ENCODE measurements around the gene GTF2F2. TPM values are rescaled to one million over a fixed set of nuclear protein-coding genes. Genes with fewer than 3 reads are reported as not detected.
A peak's percentile ranks its signal among the peaks of the same experiment; 100 is the strongest.

Gene GTF2F2
- total and polyA plus RNA-seq, 8 donors: 15.5 to 26.7 (median 23.8) TPM

DNA sequence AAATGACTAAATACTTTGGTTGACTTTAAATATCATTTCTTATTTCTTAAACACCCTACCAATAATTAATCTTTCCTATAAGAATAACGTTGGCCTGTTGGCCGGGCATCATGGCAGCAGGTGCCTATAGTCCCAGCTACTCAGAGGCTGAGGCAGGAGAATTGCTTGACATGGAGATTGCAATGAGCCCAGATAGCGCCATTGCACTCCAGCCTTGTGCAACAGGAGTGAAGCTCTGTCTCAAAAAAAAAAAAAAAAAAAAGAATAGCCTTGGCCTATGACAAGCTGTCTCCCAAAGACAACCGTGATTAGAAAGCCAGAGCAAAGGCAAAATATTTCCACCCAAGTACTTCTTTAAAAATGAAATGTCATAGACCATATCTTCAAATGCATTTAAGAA is 105.1 kb downstream of the GTF2F2 start:
- TF ChIP-seq, protein P1, sequence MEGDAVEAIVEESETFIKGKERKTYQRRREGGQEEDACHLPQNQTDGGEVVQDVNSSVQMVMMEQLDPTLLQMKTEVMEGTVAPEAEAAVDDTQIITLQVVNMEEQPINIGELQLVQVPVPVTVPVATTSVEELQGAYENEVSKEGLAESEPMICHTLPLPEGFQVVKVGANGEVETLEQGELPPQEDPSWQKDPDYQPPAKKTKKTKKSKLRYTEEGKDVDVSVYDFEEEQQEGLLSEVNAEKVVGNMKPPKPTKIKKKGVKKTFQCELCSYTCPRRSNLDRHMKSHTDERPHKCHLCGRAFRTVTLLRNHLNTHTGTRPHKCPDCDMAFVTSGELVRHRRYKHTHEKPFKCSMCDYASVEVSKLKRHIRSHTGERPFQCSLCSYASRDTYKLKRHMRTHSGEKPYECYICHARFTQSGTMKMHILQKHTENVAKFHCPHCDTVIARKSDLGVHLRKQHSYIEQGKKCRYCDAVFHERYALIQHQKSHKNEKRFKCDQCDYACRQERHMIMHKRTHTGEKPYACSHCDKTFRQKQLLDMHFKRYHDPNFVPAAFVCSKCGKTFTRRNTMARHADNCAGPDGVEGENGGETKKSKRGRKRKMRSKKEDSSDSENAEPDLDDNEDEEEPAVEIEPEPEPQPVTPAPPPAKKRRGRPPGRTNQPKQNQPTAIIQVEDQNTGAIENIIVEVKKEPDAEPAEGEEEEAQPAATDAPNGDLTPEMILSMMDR (IDR thresholded peaks at IDR 0.05): no peak
- DNase-seq (no peak), ATAC-seq (no peak)
- H3K4me3 ChIP-seq: no peak overlapping the region
- no peak overlapping the region for H3K27ac ChIP-seq
- intact Hi-C loops (cut with DNase I): no loop called here
- no peaks in the 10 kb centered on the region for H3K27me3 ChIP-seq
- H3K9me3 ChIP-seq: no peaks in the 10 kb centered on the region
- H3K36me3 ChIP-seq: peaks cover 0 to 4% of the 10 kb centered on the region in 2 donors
- no peaks in the 10 kb centered on the region for H3K4me1 ChIP-seq

DNA sequence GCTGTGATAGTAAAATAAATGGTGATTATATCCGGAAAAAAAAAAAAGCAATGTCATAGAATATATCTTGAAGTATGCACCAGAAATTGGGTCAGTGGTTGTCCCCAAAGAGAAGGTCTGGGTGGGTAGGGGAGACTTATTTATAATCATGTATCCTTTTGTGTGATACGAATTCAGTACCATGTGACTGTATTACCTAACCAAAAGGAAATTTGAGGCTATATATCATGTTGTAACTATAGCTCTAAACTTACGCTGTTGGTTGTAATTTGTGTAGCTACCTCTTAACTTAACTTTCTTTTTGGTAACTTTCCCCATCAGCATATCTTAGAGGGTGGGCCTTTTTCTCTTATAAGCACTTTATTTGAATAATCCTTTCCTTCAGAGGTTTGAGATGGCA is 105.7 kb downstream of the GTF2F2 start:
- no peak for DNase-seq
- Histone ChIP-seq H3K4me3 (no peak overlapping the region), H3K4me1 (no peaks in the 10 kb centered on the region), H3K27me3 (no peaks in the 10 kb centered on the region), H3K27ac (no peak overlapping the region), H3K9me3 (no peaks in the 10 kb centered on the region), H3K36me3 (peaks cover 0 to 4% of the 10 kb centered on the region in 2 donors)
- intact Hi-C loops (cut with DNase I): no loop called here
- ATAC-seq: no peak
- TF ChIP-seq, protein P1 (IDR thresholded peaks at IDR 0.05): no peak

DNA sequence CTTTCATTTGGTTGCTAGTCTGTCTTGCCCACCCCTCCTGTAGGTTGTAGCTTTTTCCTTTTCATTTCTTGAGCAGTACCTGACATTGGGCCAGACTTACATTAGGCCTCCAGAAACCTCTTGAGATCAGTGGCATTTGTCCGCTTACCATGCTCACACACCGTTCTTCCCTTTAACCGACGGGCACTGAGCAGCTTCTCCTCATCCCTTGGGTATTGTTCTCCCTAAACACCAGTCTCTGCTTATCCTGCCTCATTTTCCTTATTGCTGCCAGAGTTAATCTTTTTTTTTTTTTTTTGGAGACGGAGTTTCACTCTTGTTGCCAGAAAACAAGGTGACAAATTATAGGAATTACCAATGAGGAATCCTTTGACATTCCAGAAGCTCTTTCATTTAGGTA is 107.7 kb downstream of the GTF2F2 start:
- intact Hi-C loops (cut with DNase I): no loop called here
- ATAC-seq (no peak), DNase-seq (no peak)
- Histone ChIP-seq H3K27me3 (no peaks in the 10 kb centered on the region), H3K4me3 (no peak overlapping the region), H3K27ac (no peak overlapping the region), H3K4me1 (peaks cover 0 to 6% of the 10 kb centered on the region in 2 donors), H3K36me3 (peaks cover 0 to 4% of the 10 kb centered on the region in 2 donors), H3K9me3 (no peaks in the 10 kb centered on the region)
- TF ChIP-seq, protein P1 (IDR thresholded peaks at IDR 0.05): no peak

DNA sequence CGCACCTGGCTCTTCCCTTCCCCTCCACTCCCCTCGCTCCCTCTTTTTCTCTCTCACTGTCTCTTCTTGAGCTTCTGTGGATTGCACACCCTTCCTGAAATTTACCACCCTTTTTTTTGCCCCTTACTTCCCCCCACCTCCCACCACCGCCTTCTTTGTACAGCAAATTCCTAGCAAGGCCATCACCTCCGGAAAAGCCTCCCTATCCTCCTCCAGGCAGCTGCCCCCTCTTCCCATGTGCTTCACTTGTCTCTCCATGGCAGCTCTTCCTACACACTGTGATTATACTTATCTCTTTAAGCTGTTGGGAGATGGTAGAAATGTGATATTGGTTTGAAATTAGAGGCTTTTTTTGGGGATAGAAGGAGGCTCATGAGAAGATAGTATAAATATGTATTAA is 108.9 kb downstream of the GTF2F2 start:
- DNase-seq: no peak
- TF ChIP-seq, protein P1 (IDR thresholded peaks at IDR 0.05): no peak
- no peak overlapping the region for H3K4me3 ChIP-seq
- H3K9me3 ChIP-seq: no peaks in the 10 kb centered on the region
- H3K4me1 ChIP-seq: peaks cover 0 to 6% of the 10 kb centered on the region in 2 donors
- ATAC-seq: no peak
- intact Hi-C loops (cut with DNase I): no loop called here
- no peak overlapping the region for H3K27ac ChIP-seq
- H3K27me3 ChIP-seq: no peaks in the 10 kb centered on the region
- peaks cover 0 to 4% of the 10 kb centered on the region in 2 donors for H3K36me3 ChIP-seq

DNA sequence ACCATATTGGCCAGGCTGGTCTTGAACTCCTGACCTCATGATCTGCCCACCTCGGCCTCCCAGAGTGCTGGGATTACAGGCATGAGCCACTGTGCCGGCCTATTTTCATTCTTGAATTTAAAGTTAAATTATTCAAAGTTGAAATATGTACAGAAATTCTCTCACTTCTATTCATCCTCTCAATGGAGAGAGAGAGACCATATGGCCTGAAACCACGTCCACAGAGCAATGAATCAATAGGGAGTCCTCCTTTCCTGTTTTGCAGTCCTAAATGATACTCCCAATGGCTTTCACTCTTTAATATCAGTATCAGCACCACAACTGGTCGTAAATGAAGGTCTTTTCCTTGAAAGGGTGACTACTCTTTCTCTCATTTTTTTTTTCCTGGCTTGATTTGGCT is 111.0 kb downstream of the GTF2F2 start:
- peak overlapping the region in 1 of 2 donors; percentile 58 for H3K27ac ChIP-seq
- no peaks in the 10 kb centered on the region for H3K27me3 ChIP-seq
- intact Hi-C loops (cut with DNase I): no loop called here
- H3K9me3 ChIP-seq: no peaks in the 10 kb centered on the region
- ATAC-seq (no peak), DNase-seq (no peak)
- H3K36me3 ChIP-seq: peaks cover 0 to 4% of the 10 kb centered on the region in 2 donors
- TF ChIP-seq, protein P1 (IDR thresholded peaks at IDR 0.05): no peak
- peaks cover 0 to 6% of the 10 kb centered on the region in 2 donors for H3K4me1 ChIP-seq
- no peak overlapping the region for H3K4me3 ChIP-seq

All from left lung (tissue), 10 donors.